A673 (cell line): Measurements from ENCODE around the gene LEFTY1. TPM values are rescaled to one million over a fixed set of nuclear protein-coding genes. Genes with fewer than 3 reads are reported as not detected.

Source experiments
- BruUV-seq: library from RNA; stranded (reverse); fragments of 400-500 nt; replicated peaks from 2 replicates; lab custom pipeline; 2021; lab: Mats Ljungman, UMichigan
- CTCF ChIA-PET: fragments of 300-600 bp; sonication (Branson Sonifier 250); formaldehyde crosslinking; loops from one replicate; lab custom pipeline; 2022; ENCODE audit warnings: antibody characterized with exemption; lab: Charles Lee
- POLR2A ChIA-PET: fragments of 300-600 bp; sonication (Branson Sonifier 250); formaldehyde crosslinking; loops from one replicate; lab custom pipeline; 2022; ENCODE audit warnings: antibody characterized with exemption; ENCODE audit not compliant: low non-redundant PET; lab: Charles Lee
- DNase-seq: peaks from one replicate; pipeline ENCODE4 v3.0.0-alpha.2; 2015; ENCODE audit warnings: low spot score
- H3K27ac ChIP-seq: fragments of 200-600 bp; sonication (generic); 2 replicates; pipeline ENCODE4 v1.5.1; 2016; ENCODE audit warnings: mixed run types, low read depth, mild to moderate bottlenecking, mixed read lengths, antibody characterized with exemption, low read length; ENCODE audit not compliant: poor library complexity, severe bottlenecking
- H3K27me3 ChIP-seq: fragments of 200-600 bp; sonication (generic); replicated peaks from 2 replicates; pipeline ENCODE4 v1.6.1; 2017; ENCODE audit warnings: mixed run types, low read depth, mild to moderate bottlenecking, mixed read lengths, antibody characterized with exemption, low read length; ENCODE audit not compliant: insufficient read depth, poor library complexity
- H3K36me3 ChIP-seq: fragments of 200-600 bp; sonication (generic); 2 replicates; pipeline ENCODE4 v1.6.1; 2016; ENCODE audit warnings: mixed run types, mild to moderate bottlenecking, mixed read lengths, antibody characterized with exemption, low read length; ENCODE audit not compliant: insufficient read depth, poor library complexity, severe bottlenecking
- H3K4me1 ChIP-seq: fragments of 200-600 bp; sonication (generic); 2 replicates; pipeline ENCODE4 v1.6.1; 2017; ENCODE audit warnings: mixed run types, mild to moderate bottlenecking, mixed read lengths, antibody characterized with exemption, low read length; ENCODE audit not compliant: insufficient read depth, poor library complexity, severe bottlenecking
- H3K4me3 ChIP-seq: fragments of 200-600 bp; sonication (generic); 2 replicates; pipeline ENCODE4 v1.5.1; 2016; ENCODE audit warnings: low read depth, mixed run types, mild to moderate bottlenecking, mixed read lengths, low read length; ENCODE audit not compliant: poor library complexity, severe bottlenecking
- H3K9me3 ChIP-seq: fragments of 200-600 bp; sonication (generic); 2 replicates; pipeline ENCODE4 v1.6.1; 2016; ENCODE audit warnings: mixed run types, low read depth, mild to moderate bottlenecking, mixed read lengths, antibody characterized with exemption, low read length; ENCODE audit not compliant: poor library complexity, severe bottlenecking
- CTCF ChIP-seq: fragments of 300-800, 200-600 bp; sonication (generic); conservative IDR thresholded peaks from 2 replicates; pipeline ENCODE4 v1.5.1; 2017; ENCODE audit warnings: low read depth, mild to moderate bottlenecking, antibody characterized with exemption, low read length, moderate library complexity, mixed read lengths
- EZH2 ChIP-seq: fragments of 200-600 bp; sonication (generic); IDR thresholded peaks from 2 replicates; pipeline ENCODE4 v1.6.1; 2017; ENCODE audit warnings: borderline replicate concordance, low read depth, mild to moderate bottlenecking, mixed read lengths, antibody characterized with exemption, low read length; ENCODE audit not compliant: poor library complexity, severe bottlenecking
- intact Hi-C: fragments of 100-400 bp; cut with micrococcal nuclease; formaldehyde crosslinking; loops from one replicate; pipeline ENCODE4 v1.10.0; 2022; ENCODE audit not compliant: unreplicated experiment
- total RNA-seq: library from RNA; stranded (reverse); gene quantifications from 2 replicates; pipeline ENCODE4 v1.2.3, GENCODE V29; 2021

Gene LEFTY1
- total RNA-seq, 1 experiment from 2014 or later: not detected

GRCh38 chr1:225896494-225896893 lies 7.5 kb upstream of the LEFTY1 start:
- Histone ChIP-seq H3K4me3 (no peak overlapping the region), H3K27me3 (no peaks in the 10 kb centered on the region), H3K36me3 (no peaks in the 10 kb centered on the region), H3K27ac (no peak overlapping the region), H3K9me3 (no peaks in the 10 kb centered on the region), H3K4me1 (no peaks in the 10 kb centered on the region)
- ChIA-PET POLR2A (no interaction called here), CTCF (no interaction called here)
- intact Hi-C loops: no loop called here
- no peak for TF ChIP-seq CTCF
- no peak for TF ChIP-seq EZH2
- DNase-seq: no peak
- BruUV-seq: no TSS peak

GRCh38 chr1:225892307-225892706 lies 3.4 kb upstream of the LEFTY1 start:
- Histone ChIP-seq H3K4me1 (no peaks in the 10 kb centered on the region), H3K4me3 (no peak overlapping the region), H3K27me3 (no peaks in the 10 kb centered on the region), H3K9me3 (no peaks in the 10 kb centered on the region), H3K27ac (no peak overlapping the region), H3K36me3 (no peaks in the 10 kb centered on the region)
- ChIA-PET CTCF (no interaction called here), POLR2A (no interaction called here)
- no peak for TF ChIP-seq EZH2
- TF ChIP-seq CTCF: no peak
- no TSS peak for BruUV-seq
- DNase-seq: no peak
- intact Hi-C loops: no loop called here

GRCh38 chr1:225891229-225891972 lies 2.5 kb upstream of the LEFTY1 start:
- no TSS peak for BruUV-seq
- CTCF ChIA-PET: no interaction called here

More at GRCh38 chr1:225891229-225891972, 2.5 kb upstream of the LEFTY1 start:
- POLR2A ChIA-PET: no interaction called here
- H3K4me1 ChIP-seq: no peaks in the 10 kb centered on the region
- no peak overlapping the region for H3K27ac ChIP-seq
- TF ChIP-seq EZH2: no peak
- no peak for TF ChIP-seq CTCF
- DNase-seq: no peak
- no peaks in the 10 kb centered on the region for H3K27me3 ChIP-seq
- H3K9me3 ChIP-seq: no peaks in the 10 kb centered on the region
- no peak overlapping the region for H3K4me3 ChIP-seq
- intact Hi-C loops: no loop called here
- no peaks in the 10 kb centered on the region for H3K36me3 ChIP-seq
